Raji (cell line): Measurements from ENCODE around the gene TMIGD3.

Experiments
- POLR2A ChIP-seq: IDR thresholded peaks from 2 replicates; pipeline ENCODE4 v1.6.1; 2011; ENCODE audit warnings: low read depth, low read length, control low read depth; ENCODE audit not compliant: insufficient read depth

TMIGD3 gene

DNA sequence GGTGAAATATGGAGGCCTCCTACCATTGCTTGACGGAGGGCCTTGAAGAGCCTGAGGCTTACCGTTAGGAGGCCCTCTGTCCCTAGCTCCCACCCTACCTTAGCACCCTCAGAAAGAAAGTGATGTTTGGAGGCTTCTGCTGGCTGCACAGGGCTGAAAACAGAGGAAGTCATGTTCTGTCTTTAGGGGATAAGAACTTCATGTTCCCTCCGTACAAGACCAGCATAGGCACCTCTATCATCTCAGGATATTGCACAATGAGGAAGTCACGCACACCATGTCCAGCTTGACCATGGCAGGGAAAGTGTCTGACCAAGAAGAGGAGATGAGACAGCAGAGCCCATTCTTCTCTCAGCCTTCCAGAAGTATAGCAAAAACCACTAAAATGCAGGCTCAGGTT, 13.8 kb downstream of the TMIGD3 start:
- TF ChIP-seq POLR2A, result no peak

DNA sequence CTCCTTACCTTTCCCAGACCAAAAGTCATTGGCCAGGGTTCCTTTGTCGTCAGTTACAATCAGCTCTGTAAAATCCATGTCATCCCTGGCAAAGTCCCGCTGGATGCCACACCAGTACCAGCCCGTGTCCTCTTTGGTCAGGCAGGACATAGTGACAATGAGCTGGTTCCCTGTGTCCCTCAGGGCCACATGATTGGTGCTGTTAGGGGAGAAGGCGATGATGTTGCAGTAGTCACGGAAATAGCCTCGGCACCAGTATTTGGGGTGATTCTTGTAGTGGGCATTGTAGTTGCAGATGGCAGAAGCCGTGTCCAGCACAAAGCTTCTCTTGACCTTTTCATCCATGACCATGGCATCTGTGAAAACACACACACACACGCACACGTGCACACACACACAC, 14.8 kb downstream of the TMIGD3 start:
- no peak for TF ChIP-seq POLR2A

DNA sequence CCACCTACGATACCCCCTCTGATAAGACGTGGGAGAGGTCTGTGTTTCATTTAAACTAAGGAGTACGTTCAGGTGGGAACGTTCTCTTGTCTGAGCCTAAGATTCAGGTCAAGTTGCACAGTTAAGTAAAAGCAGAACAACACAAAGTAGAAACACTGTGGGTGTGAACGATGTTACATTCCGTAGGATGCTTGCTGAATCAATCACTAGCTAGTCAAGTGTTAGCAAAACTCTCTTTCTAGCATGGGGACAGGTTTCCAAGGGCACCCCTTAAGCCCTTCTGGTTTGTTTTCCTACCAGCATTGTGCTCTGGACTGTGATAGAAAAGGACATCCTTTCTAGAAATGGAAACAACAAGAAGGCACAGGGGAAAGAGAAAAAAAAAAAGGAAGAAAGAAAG, 16.3 kb downstream of the TMIGD3 start:
- no peak for TF ChIP-seq POLR2A

DNA sequence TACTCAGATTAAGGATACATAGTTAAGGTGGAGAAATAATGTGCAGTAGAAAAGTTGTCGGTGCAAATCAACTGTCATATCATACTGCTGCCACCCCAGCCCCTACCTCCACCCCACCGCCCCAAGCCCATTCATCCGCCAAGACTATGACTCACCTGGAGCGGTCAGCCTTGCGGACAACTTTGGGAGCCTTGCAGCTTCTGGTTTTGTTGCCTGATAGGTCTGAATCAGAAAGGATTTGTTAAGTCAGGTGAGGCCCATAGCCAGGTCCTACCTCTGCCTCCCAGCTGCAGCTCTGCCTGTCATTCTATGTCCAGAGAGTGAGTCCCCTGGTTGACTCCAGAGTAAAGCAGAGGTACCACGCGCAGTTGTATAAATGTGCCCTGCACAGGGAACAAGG, 17.0 kb downstream of the TMIGD3 start:
- TF ChIP-seq POLR2A, result no peak

DNA sequence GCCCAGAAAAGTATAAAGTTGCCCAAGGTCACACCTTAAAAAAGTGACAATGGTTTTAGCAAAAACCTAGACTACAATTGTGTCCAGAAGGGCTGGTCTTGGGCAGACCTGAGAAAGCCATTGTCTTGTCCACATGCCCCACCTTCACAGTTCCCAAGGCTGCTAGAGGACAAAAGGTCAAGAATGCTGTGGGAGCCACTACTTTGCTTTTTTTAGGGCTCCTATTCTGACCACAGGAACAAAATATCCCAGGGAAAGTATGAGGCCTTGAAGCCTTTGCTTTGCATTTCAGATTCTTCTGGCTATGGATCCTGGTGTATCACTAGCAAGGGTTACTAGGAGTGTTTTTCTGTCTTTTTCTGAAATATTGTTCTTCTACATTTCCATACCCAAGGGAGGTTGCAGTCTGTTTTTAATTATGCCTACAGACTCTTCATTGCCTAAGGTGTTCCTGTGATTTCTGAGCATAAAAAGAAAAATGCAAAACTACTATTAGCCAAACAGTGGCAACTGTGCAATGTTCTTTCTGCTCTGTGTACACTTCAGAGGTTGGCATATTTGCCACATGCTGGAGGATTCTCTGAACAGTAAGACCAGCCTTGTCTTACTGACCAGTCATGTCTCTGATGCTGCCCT, 18.9 kb downstream of the TMIGD3 start:
- no peak for TF ChIP-seq POLR2A

DNA sequence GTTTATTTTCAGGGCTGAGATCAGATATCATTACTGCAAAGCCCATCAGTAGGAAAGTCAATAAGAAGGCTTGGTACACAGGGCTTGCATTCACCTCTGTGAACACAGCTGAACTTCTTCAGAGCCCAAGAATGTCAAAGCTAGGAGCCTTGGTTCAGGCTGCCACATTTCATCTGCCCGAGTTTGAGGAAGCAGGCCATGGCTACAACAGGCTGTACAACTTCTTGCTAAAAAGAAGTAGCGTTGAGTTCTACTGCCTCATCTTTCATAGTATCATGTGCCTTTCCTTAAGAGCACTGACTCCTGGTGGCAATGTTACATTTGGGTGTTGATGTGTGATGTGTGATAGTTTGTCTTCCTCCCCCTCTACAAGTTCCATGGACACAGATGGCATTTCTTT, 19.6 kb downstream of the TMIGD3 start:
- TF ChIP-seq POLR2A, result no peak

DNA sequence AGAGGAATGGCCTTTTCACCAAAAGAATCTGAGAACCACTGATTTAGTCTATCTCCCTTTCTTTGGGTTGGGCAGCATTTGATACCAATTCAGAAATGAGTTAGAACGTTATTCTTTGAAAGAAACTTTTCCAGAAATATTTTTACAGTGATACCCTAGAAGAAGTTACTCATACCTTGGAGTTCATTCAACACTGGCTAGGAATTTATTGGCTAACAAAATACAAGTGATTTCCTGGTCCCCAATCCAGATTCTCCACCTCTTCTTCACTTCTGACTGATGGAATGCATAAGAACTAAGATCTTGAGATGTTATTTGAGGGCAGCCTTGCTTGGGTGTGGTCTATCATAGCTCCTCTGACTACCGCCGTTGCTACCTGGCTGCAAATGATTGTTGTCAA, 20.3 kb downstream of the TMIGD3 start:
- no peak for TF ChIP-seq POLR2A

DNA sequence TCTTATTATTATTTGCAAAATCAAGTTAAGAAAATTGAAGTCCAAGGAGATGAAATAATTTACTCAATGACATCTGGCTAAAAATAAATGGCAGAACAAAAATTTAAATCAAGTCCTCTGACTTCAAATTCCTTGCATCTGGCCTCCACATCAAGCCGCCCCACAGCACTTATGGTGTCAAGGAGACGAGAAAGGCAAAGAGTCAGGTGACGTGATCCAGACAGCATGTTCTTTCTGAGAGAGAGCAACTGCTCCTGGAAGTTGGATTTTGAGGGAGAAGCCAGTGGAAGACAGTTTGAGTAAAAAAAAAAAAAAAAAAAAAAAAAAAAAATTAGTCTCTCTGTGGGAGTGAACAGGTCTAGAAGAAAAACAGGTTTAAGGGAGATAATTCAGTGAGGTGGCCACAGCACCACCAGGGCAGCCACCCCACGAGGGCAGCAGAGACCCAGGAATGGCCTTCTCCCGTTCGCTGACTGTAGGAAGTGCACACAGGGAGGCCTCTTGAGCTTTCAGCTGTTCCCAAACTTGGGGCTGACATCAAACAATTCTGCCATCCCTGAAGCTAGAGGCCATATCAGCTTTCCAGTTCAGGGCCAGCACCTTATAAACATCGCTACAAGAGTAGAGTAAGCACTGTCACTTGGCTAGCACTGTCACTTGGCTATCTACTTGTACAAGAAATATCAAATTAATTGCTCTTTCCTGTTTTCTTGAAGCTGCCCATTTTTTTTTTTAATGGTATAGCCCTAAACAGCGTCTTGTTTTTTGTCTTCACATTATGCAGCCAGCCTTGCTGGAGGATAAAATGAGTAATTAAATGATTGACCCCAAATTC, 21.8 kb downstream of the TMIGD3 start:
- no peak for TF ChIP-seq POLR2A

DNA sequence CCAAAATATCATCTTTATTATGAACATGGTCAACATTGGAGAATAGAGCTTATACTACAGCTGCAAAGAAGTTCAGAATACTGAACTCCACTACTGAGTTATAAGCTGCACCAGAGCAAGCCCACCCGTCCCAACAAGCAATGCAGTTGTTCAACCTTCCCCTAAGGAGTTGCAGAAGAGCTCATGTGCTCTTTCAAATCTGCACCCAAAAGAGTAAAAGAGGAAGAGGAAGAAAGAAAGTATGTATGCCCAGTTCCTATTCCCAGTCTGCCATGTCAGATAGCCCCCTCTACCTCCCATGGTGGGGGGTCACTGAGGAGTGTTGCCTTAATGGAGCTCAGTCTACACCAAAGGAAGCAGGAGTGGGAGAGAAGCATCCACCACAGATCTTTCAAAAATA, 22.8 kb downstream of the TMIGD3 start:
- no peak for TF ChIP-seq POLR2A

DNA sequence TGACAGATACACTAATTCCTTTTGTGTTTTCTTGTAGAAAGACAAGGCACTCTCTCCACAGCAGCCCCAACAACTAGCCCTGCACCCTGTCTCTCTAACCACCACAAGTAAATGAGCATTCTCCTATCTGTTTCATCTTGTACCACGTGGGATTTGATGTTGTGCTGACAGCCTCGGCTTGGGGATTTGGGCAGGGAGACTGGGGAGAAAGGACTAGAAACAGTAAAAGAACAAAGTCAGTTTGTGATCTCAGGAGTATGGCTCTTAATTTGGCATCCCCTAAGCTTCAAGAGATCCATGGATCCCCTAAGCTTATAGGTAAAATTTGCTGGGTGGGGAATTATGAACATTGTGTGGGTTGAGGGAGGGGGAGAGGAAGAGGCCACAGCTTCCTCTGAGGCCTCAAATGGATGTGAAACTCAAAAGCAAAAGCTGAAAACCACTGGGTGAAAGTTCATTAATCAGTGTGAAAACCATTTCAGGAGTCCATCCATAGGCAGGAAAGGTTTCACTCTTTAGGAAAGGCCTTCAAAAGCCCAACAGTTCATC, 26.6 kb downstream of the TMIGD3 start:
- TF ChIP-seq POLR2A, result no peak

DNA sequence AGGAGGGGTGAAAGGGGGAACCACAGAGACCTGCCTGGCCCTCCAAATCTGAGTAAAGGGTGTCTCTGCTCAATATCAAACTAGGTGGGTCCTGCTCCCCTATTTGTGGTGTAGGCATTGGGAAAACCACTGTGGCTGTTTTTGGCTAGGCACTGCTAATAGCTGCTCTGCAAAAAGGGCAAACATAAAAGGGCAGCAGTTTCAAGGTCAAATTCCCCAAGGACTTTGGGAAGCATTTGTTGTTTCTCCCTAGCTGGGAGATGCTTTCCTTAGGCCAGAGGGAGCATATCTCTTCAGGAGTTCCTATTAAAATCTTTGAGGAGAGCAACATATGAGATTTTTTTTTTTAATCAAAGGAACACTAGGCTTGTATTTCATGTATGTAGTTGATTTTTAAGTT, 27.2 kb downstream of the TMIGD3 start:
- no peak for TF ChIP-seq POLR2A

DNA sequence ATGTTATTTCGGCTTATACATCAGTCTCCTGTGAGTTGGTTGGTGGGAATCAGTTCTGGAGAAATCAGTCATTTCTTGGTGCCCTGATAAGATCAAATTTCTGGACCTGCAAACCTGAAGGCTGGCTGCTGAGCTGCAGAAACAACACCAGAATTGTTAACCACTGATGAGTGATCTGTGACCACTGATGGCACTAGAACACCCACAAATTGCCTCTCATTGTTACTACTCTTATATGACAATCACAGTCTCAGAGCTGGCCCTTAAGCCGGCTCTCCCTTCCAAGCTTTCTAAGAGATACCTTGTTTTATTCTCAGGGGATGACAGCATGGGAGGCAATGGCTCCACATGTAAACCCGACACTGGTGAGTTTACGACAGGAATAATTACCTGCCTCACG, 27.7 kb downstream of the TMIGD3 start:
- TF ChIP-seq POLR2A, result no peak

DNA sequence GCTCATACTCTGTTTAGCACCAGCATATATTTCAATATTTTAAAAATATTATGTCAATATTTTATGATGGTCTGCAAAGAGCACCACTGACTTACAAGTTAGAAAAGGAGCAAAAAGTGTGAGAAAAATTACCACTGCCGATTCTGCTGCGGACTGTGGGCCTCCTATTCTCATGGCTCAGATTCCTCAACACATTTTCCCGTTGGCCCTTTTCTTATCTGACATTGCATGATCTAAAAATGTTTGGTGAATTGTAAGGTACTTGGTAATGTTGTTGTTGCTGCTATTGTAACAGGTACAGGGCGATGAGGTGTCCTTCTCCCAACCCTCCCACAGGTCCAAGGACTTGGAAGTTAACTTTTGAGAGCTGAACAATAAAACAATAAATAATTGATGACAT, 28.9 kb downstream of the TMIGD3 start:
- TF ChIP-seq POLR2A, result no peak

DNA sequence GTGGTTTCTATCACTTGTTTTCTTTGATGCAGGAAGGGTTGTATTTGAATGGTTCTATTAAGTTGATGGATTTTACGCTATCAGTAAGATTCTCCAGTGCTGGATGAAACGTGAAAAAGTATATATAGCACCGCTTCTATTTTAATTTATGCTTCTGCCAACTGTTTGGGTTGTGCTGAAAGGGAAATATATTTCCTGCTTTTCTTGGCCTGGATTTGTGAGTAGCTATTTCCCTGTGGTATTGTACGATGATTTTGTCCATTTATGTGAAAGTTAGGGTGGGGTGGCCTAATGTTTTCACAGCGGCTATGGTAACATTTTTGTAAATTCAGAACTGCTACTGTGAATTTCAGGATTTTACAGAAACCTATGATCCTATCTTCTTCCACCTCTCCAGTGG, 29.3 kb downstream of the TMIGD3 start:
- no peak for TF ChIP-seq POLR2A

DNA sequence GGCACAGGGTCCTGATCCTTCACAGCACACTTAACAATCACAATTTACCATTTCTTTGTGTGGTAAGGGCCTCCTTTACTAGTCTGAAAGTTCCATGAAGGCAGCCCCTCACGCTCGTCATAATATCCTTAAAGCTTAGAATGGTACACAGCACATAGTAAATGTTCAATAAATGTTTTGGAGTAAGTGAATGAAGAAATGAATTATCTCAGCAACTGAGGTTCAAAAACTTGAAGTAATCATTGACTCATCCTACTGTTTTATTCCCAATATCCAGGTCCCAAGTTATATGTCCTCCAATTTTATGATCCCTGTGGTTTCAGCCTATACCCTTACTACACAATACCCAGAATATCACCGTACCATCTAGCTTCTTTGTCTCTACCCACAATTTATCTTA, 31.9 kb downstream of the TMIGD3 start:
- TF ChIP-seq POLR2A, result no peak

DNA sequence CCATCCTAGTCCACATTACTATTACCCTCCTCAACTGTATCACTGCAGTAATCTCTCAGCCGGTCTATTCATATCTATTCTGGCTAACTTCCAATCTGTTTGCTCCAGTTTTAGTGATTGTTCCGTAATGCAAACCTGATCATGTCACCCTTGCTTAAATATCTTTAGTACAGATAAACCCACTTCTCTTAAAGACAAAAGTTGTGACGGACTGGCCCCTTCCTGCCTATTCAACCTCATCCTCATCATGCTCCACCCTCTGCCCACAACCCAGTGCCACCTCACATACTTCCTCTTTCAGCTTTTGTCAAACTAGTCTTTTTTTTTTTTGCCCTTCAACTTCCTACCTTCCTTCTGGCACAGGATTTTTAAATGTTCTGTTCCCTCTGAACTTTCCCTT, 32.4 kb downstream of the TMIGD3 start:
- TF ChIP-seq POLR2A, result no peak

DNA sequence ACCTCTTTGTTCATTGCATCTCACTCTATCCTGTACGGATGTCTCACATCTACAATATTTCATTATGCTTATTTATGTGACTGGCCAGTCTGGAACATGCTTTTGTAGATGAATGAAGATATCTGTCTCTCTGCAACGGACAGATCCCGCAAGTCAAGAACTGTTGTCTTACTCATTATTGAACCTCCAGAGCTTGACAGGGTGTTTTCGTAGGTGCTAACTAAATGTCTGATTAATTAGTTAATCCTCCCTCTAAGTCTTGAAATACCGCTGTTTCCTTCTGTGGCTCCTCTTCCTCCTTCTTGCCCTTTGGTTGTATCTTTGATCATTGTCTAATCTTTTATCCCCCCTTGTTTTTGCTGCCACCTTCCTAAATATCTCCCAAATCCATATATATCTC, 32.8 kb downstream of the TMIGD3 start:
- TF ChIP-seq POLR2A, result no peak

DNA sequence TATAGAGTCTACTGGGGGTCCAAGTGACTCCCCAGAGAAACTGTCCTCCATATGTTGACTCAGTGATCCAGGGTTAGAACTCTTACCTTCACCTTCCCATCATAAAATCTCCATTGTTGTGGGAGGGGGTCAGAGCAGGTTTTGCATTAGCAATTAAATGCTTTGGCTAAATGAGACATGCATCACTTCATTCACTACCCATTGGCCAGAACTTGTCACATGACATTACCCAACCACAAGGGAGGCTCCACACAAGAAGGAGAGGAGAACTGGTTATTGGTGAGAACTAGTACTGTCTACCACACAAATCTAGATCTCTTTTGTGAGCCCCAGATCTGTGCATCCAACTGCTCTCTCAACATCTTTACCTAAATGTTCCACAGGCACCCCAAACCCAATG, 33.9 kb downstream of the TMIGD3 start:
- no peak for TF ChIP-seq POLR2A
